Measurements from ENCODE around the gene TMEM30A.

DNA sequence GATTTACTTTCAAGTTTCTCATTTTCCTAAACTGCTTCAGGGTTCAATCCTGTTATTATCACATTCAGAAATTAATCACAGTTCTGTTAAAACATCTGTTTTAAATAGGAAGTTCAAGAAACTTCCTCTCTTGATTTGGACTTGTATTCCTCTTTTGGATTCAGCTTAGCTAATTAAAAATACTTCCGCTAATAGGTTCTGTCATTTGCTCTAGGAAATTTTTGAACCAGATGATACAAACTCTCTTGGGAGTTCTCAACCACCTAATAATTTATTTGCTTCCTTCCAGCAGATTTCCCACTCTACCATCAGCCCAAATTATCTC, 15.9 kb upstream of the TMEM30A start:
- TF ChIP-seq, protein P1, sequence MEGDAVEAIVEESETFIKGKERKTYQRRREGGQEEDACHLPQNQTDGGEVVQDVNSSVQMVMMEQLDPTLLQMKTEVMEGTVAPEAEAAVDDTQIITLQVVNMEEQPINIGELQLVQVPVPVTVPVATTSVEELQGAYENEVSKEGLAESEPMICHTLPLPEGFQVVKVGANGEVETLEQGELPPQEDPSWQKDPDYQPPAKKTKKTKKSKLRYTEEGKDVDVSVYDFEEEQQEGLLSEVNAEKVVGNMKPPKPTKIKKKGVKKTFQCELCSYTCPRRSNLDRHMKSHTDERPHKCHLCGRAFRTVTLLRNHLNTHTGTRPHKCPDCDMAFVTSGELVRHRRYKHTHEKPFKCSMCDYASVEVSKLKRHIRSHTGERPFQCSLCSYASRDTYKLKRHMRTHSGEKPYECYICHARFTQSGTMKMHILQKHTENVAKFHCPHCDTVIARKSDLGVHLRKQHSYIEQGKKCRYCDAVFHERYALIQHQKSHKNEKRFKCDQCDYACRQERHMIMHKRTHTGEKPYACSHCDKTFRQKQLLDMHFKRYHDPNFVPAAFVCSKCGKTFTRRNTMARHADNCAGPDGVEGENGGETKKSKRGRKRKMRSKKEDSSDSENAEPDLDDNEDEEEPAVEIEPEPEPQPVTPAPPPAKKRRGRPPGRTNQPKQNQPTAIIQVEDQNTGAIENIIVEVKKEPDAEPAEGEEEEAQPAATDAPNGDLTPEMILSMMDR (IDR thresholded peaks at IDR 0.05; ENCODE audit: insufficient read depth, low read length, poor library complexity, severe bottlenecking): no peak
- TF ChIP-seq EZH2phosphoT487 (conservative IDR thresholded peaks at IDR 0.05; ENCODE audit: low read length): no peak
